HEK293 (cell line): ENCODE data around the gene CREB3L1.

ENCODE experiments used
- CTCF ChIA-PET: fragments of 350-600 bp; formaldehyde crosslinking; extraction: SDS; loops from one replicate; lab custom pipeline; 2021; ENCODE audit warnings: antibody characterized with exemption; lab: Yijun Ruan, JAX
- POLR2A ChIA-PET: fragments of 300-600 bp; formaldehyde crosslinking; extraction: SDS; loops from one replicate; lab custom pipeline; 2020; ENCODE audit warnings: antibody characterized with exemption, inconsistent platforms; lab: Yijun Ruan, JAX
- H3K27ac ChIP-seq: fragments of 200-500 bp; sonication (Bioruptor generic); 2 replicates; pipeline ENCODE4 v1.5.1; 2014; ENCODE audit warnings: low read depth, low read length, control low read depth, inconsistent platforms; ENCODE audit errors: extremely low read depth
- H3K36me3 ChIP-seq, 2 experiments: fragments of 200-500 bp in 1 of 2; sonication (Bioruptor generic) in 1 of 2; 1 replicate in 1 of 2; 2 replicates in 1 of 2; pipeline ENCODE4 v1.5.1; 2014 to 2017; ENCODE audit warnings: inconsistent platforms in 2 of 2, low read length in 2 of 2; ENCODE audit not compliant: control insufficient read depth in 2 of 2, insufficient read depth in 1 of 2
- H3K4me1 ChIP-seq: fragments of 200-500 bp; sonication (Bioruptor generic); 2 replicates; pipeline ENCODE4 v1.5.1; 2014; ENCODE audit warnings: mild to moderate bottlenecking, low read length, inconsistent platforms; ENCODE audit not compliant: control insufficient read depth, insufficient read depth
- H3K4me3 ChIP-seq: 2 replicates; pipeline ENCODE4 v1.5.1; 2011; ENCODE audit warnings: low read depth, mild to moderate bottlenecking, control low read depth, low read length, moderate library complexity
- H3K9me3 ChIP-seq: fragments of 200-500 bp; sonication (Bioruptor generic); 2 replicates; pipeline ENCODE4 v1.5.1; 2014; ENCODE audit warnings: low read depth, low read length, inconsistent platforms; ENCODE audit not compliant: control insufficient read depth, insufficient read depth
- AEBP2 ChIP-seq: fragments of 450-650 bp; formaldehyde crosslinking; IDR thresholded peaks from 2 replicates; pipeline ENCODE4 v1.5.1; 2016; ENCODE audit warnings: missing biosample characterization, missing genetic modification characterization, borderline replicate concordance
- ATF2 ChIP-seq: fragments of 450-650 bp; formaldehyde crosslinking; IDR thresholded peaks from 2 replicates; pipeline ENCODE4 v1.5.1; 2016; ENCODE audit warnings: missing biosample characterization, missing genetic modification characterization, low read depth
- EGR2 ChIP-seq: fragments of 450-650 bp; formaldehyde crosslinking; IDR thresholded peaks from 2 replicates; pipeline ENCODE4 v1.5.1; 2016; ENCODE audit warnings: low read depth, missing biosample characterization, missing genetic modification characterization
- FEZF1 ChIP-seq: fragments of 450-650 bp; formaldehyde crosslinking; IDR thresholded peaks from 2 replicates; pipeline ENCODE4 v1.5.1; 2016; ENCODE audit warnings: missing biosample characterization, missing genetic modification characterization
- IKZF3 ChIP-seq: fragments of 450-650 bp; IDR thresholded peaks from 2 replicates; pipeline ENCODE4 v1.5.0; 2018; ENCODE audit warnings: missing biosample characterization, mild to moderate bottlenecking, missing genetic modification characterization, moderate library complexity
- OSR2 ChIP-seq: fragments of 450-650 bp; formaldehyde crosslinking; IDR thresholded peaks from 2 replicates; pipeline ENCODE4 v1.5.1; 2016; ENCODE audit warnings: missing biosample characterization, missing genetic modification characterization
- SCRT1 ChIP-seq: fragments of 450-650 bp; formaldehyde crosslinking; IDR thresholded peaks from 2 replicates; pipeline ENCODE4 v1.5.1; 2016; ENCODE audit warnings: missing biosample characterization, missing genetic modification characterization, borderline replicate concordance
- SETDB1 ChIP-seq: IDR thresholded peaks from one replicate; pipeline ENCODE4 v1.6.1; 2017; ENCODE audit warnings: mild to moderate bottlenecking, low read length, moderate library complexity, mixed read lengths; ENCODE audit not compliant: insufficient read length
- SP7 ChIP-seq: fragments of 450-650 bp; formaldehyde crosslinking; IDR thresholded peaks from 2 replicates; pipeline ENCODE4 v1.5.1; 2016; ENCODE audit warnings: missing biosample characterization, missing genetic modification characterization
- ZBTB21 ChIP-seq: fragments of 450-650 bp; formaldehyde crosslinking; IDR thresholded peaks from 2 replicates; pipeline ENCODE4 v1.5.1; 2017; ENCODE audit warnings: missing biosample characterization, missing genetic modification characterization
- ZEB2 ChIP-seq: fragments of 450-650 bp; formaldehyde crosslinking; IDR thresholded peaks from 2 replicates; pipeline ENCODE4 v1.5.1; 2016; ENCODE audit warnings: missing biosample characterization, missing genetic modification characterization
- ZFP69B ChIP-seq: fragments of 450-650 bp; formaldehyde crosslinking; IDR thresholded peaks from 2 replicates; pipeline ENCODE4 v1.5.1; 2016; ENCODE audit warnings: missing biosample characterization, missing genetic modification characterization
- ZNF146 ChIP-seq: fragments of 450-650 bp; formaldehyde crosslinking; IDR thresholded peaks from 2 replicates; pipeline ENCODE4 v1.5.1; 2016; ENCODE audit warnings: missing biosample characterization, missing genetic modification characterization
- ZNF148 ChIP-seq: fragments of 450-650 bp; formaldehyde crosslinking; IDR thresholded peaks from 2 replicates; pipeline ENCODE4 v1.5.0; 2017; ENCODE audit warnings: missing biosample characterization, missing genetic modification characterization, borderline replicate concordance
- ZNF18 ChIP-seq: fragments of 450-650 bp; formaldehyde crosslinking; IDR thresholded peaks from 2 replicates; pipeline ENCODE4 v1.5.1; 2016; ENCODE audit warnings: missing biosample characterization, missing genetic modification characterization
- ZNF202 ChIP-seq: fragments of 450-650 bp; formaldehyde crosslinking; IDR thresholded peaks from 2 replicates; pipeline ENCODE4 v1.5.1; 2016; ENCODE audit warnings: missing biosample characterization, missing genetic modification characterization, borderline replicate concordance
- ZNF223 ChIP-seq: fragments of 450-650 bp; formaldehyde crosslinking; IDR thresholded peaks from 2 replicates; pipeline ENCODE4 v1.5.1; 2016; ENCODE audit warnings: missing biosample characterization, missing genetic modification characterization
- ZNF488 ChIP-seq: fragments of 450-650 bp; formaldehyde crosslinking; IDR thresholded peaks from 2 replicates; pipeline ENCODE4 v1.5.1; 2016; ENCODE audit warnings: missing biosample characterization, missing genetic modification characterization
- ZNF510 ChIP-seq: fragments of 450-650 bp; formaldehyde crosslinking; IDR thresholded peaks from 2 replicates; pipeline ENCODE4 v1.5.1; 2018; ENCODE audit warnings: mild to moderate bottlenecking, missing genetic modification characterization, missing biosample characterization; ENCODE audit not compliant: insufficient replicate concordance
- ZNF558 ChIP-seq: fragments of 450-650 bp; formaldehyde crosslinking; IDR thresholded peaks from 2 replicates; pipeline ENCODE4 v1.5.1; 2016; ENCODE audit warnings: missing biosample characterization, missing genetic modification characterization
- ZNF580 ChIP-seq: fragments of 450-650 bp; formaldehyde crosslinking; IDR thresholded peaks from 2 replicates; pipeline ENCODE4 v1.5.1; 2016; ENCODE audit warnings: missing biosample characterization, missing genetic modification characterization
- ZNF704 ChIP-seq: fragments of 450-650 bp; formaldehyde crosslinking; IDR thresholded peaks from 2 replicates; pipeline ENCODE4 v1.5.1; 2016; ENCODE audit warnings: missing biosample characterization, missing genetic modification characterization
- ZSCAN30 ChIP-seq: fragments of 450-650 bp; IDR thresholded peaks from 2 replicates; pipeline ENCODE4 v1.5.1; 2018; ENCODE audit warnings: missing biosample characterization, mild to moderate bottlenecking, missing genetic modification characterization, moderate library complexity
- ZSCAN4 ChIP-seq: fragments of 450-650 bp; formaldehyde crosslinking; IDR thresholded peaks from 2 replicates; pipeline ENCODE4 v1.5.1; 2017; ENCODE audit warnings: missing biosample characterization, missing genetic modification characterization

CREB3L1 gene

GRCh38 chr11:46238967-46239800 is 38.3 kb upstream of the CREB3L1 start (continued):
- TF ChIP-seq ZNF148 (tag by site-specific recombination) = no peak

GRCh38 chr11:46239801-46240061 is 37.7 kb upstream of the CREB3L1 start:
- no peaks in the 10 kb centered on the region for H3K36me3 ChIP-seq
- no peaks in the 10 kb centered on the region for H3K9me3 ChIP-seq
- peaks cover 2% of the 10 kb centered on the region; the same call in 1 of the 2 replicates for H3K4me1 ChIP-seq
- no peak overlapping the region for H3K4me3 ChIP-seq
- ChIA-PET CTCF (interaction anchor here (0.6 to 19.5 kb wide), 46 partner anchors 9 to 397 kb away, joined by 3 to 451 read pairs (median 4); partner anchors contain the start of genes CREB3L1, DGKZ and MDK), POLR2A (interaction anchor here (0.7 to 1.8 kb wide), 3 partner anchors 38 to 349 kb away, joined by 3 to 5 read pairs (median 4); no protein-coding TSS in a partner anchor)
- H3K27ac ChIP-seq = no peak overlapping the region
- TF ChIP-seq SCRT1 (tag by site-specific recombination) (no peak), ZNF580 (no peak), ZNF488 (no peak), ZBTB21 (peak; percentile 33; the same call in 1 of the 2 replicates), ZNF510 (tag by site-specific recombination) (no peak), ZSCAN30 (tag by site-specific recombination) (no peak), ZNF202 (no peak), ZEB2 (peak; percentile 9; the same call in 1 of the 2 replicates), ZNF558 (no peak), ZNF146 (tag by site-specific recombination) (no peak), SETDB1 (no peak), OSR2 (tag by site-specific recombination) (peak; percentile 84), ZNF18 (tag by site-specific recombination) (no peak), ZFP69B (tag by site-specific recombination) (no peak), ZNF223 (no peak), ZNF704 (tag by site-specific recombination) (no peak), AEBP2 (tag by site-specific recombination) (no peak), IKZF3 (tag by site-specific recombination) (peak; percentile 69), ZSCAN4 (tag by site-specific recombination) (no peak), FEZF1 (tag by site-specific recombination) (peak; percentile 78), ATF2 (0 out of 2 replicates have a peak, but pooled peaks have one; percentile 39), SP7 (peak; percentile 45; the same call in 1 of the 2 replicates), EGR2 (tag by site-specific recombination) (no peak)
